Skeletal muscle satellite cell (primary cell): ENCODE results near the gene IAH1.

ENCODE experiments used
- H3K27me3 ChIP-seq: 2 replicates; pipeline ENCODE4 v1.7.0; 2013; ENCODE audit warnings: low read length; ENCODE audit not compliant: control insufficient read depth, insufficient read depth
- H3K36me3 ChIP-seq: 2 replicates; pipeline ENCODE4 v1.7.0; 2013; ENCODE audit warnings: mild to moderate bottlenecking, control low read depth, low read length; ENCODE audit not compliant: insufficient read depth
- H3K4me1 ChIP-seq: 2 replicates; pipeline ENCODE4 v1.7.0; 2013; ENCODE audit warnings: low read length; ENCODE audit not compliant: control insufficient read depth, insufficient read depth
- H3K4me2 ChIP-seq: 2 replicates; pipeline ENCODE4 v1.7.0; 2013; ENCODE audit warnings: mild to moderate bottlenecking, low read length
- H3K4me3 ChIP-seq: 2 replicates; pipeline ENCODE4 v1.7.0; 2013; ENCODE audit warnings: low read length
- H3K9ac ChIP-seq: 2 replicates; pipeline ENCODE4 v1.7.0; 2013; ENCODE audit warnings: mild to moderate bottlenecking, low read depth, low read length, moderate library complexity
- H3K9me3 ChIP-seq: replicated peaks from 2 replicates; pipeline ENCODE4 v1.7.0; 2013; ENCODE audit warnings: mild to moderate bottlenecking, control low read depth, low read length

Gene IAH1

GRCh38 chr2:9535177-9535576 lies 60.8 kb downstream of the IAH1 start:
- H3K4me3 ChIP-seq: no peak overlapping the region
- no peaks in the 10 kb centered on the region for H3K27me3 ChIP-seq
- H3K36me3 ChIP-seq: peaks cover 24% of the 10 kb centered on the region
- H3K4me2 ChIP-seq: no peak overlapping the region
- H3K4me1 ChIP-seq: peaks cover 31% of the 10 kb centered on the region
- H3K9ac ChIP-seq: no peak overlapping the region
- H3K9me3 ChIP-seq: no peaks in the 10 kb centered on the region

DNA sequence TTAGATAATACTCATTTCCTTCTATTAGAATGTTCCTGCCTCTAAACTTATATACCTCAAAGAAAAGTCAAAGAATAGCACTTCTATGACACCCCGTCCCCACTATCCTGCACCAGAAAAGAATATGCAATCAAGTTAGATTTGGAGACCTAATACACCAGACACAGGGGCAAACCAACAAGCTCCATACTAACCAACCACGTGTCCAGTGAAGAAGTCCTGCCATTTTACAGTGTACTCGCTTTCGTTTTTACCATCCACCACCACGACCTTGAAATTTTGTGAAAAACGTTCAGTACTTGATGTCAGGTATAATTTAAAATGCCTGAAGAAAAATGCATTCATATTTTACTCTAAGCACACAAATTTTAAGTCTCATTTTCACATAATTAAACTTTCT lies 62.2 kb downstream of the IAH1 start:
- peaks cover 33% of the 10 kb centered on the region for H3K4me1 ChIP-seq
- no peak overlapping the region for H3K4me3 ChIP-seq
- no peaks in the 10 kb centered on the region for H3K9me3 ChIP-seq
- peaks cover 21% of the 10 kb centered on the region for H3K36me3 ChIP-seq
- H3K27me3 ChIP-seq: no peaks in the 10 kb centered on the region
- H3K9ac ChIP-seq: peak overlapping the region; percentile 68
- no peak overlapping the region for H3K4me2 ChIP-seq

DNA sequence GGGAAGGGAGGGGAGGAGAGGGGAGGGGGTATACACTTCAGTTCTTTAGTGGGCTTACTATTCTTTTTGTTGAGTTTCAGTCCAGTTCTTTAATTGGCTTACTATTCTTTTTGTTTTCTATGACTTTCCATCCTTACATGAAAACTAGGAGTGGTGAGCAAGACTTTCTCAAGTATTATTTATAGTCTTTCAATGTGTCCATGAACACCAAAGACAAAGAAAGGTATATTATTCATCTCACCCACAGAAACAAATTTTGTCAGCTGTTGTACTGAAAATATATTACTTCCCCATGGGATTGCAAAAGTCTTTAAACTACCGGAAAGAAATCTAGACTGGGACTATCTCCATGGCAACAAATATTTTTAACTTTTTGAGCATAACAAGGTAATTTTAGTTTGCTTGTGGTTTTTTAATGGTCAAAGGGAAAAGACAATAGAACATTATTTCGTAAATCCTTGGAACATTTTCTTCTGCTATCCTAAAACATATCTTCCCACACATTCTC lies 63.7 kb downstream of the IAH1 start:
- Histone ChIP-seq H3K4me3 (no peak overlapping the region), H3K4me2 (peak overlapping the region; percentile 44), H3K27me3 (no peaks in the 10 kb centered on the region), H3K36me3 (peaks cover 13% of the 10 kb centered on the region), H3K9me3 (no peaks in the 10 kb centered on the region), H3K9ac (no peak overlapping the region), H3K4me1 (peaks cover 33% of the 10 kb centered on the region)
